Measurements from ENCODE around the gene SPIN2B.

- TF ChIP-seq POLR2A (IDR thresholded peaks at IDR 0.05; ENCODE audit: low read length) (no peak), GATA1 (IDR thresholded peaks at IDR 0.05; ENCODE audit: low read depth, low read length) (no peak)
Measured at GRCh38 chrX:57135287-57135686, 13.9 kb upstream of the SPIN2B start.

Measured in erythroblast (primary cell).